Stimulated activated CD4-positive, alpha-beta T cell treated with anti-CD3 and anti-CD28 coated beads, Interleukin-4, amount 100 ng/mL, for 1 hour (primary cell): Measurements from ENCODE around the gene HPCAL1.

Experiments used
- DNase-seq: peaks from one replicate; pipeline ENCODE4 v3.0.0-alpha.2; 2020

Gene HPCAL1

GRCh38 chr2:10475221-10475722 is 172.6 kb downstream of the HPCAL1 start:
- no peak for DNase-seq

GRCh38 chr2:10475811-10476660 is 173.3 kb downstream of the HPCAL1 start:
- no peak for DNase-seq

- DNase-seq = no peak
These were observed 174.2 kb downstream of the HPCAL1 start for GRCh38 chr2:10476723-10477442.
